Subcutaneous abdominal adipose tissue (tissue), 5 donors: Measurements from ENCODE around the gene FAM136A.

Experiments
- H3K27ac ChIP-seq: one replicate; pipeline ENCODE4 v1.7.0; 2013; ENCODE audit warnings: low read depth, mild to moderate bottlenecking, inconsistent platforms, low read length, moderate library complexity
- H3K27me3 ChIP-seq, 5 donors: one replicate each; pipeline ENCODE4 v1.7.0; 2013; ENCODE audit warnings: low read length in 5 of 5, inconsistent platforms in 1 of 5; ENCODE audit not compliant: control insufficient read depth in 5 of 5, insufficient read depth in 4 of 5
- H3K36me3 ChIP-seq, 5 donors: one replicate each; pipeline ENCODE4 v1.7.0; 2013; ENCODE audit warnings: low read length in 5 of 5; ENCODE audit not compliant: control insufficient read depth in 5 of 5, insufficient read depth in 5 of 5
- H3K4me1 ChIP-seq, 5 donors: one replicate each; pipeline ENCODE4 v1.7.0; 2013; ENCODE audit warnings: low read length in 5 of 5, mild to moderate bottlenecking in 3 of 5, moderate library complexity in 1 of 5; ENCODE audit not compliant: control insufficient read depth in 5 of 5, insufficient read depth in 5 of 5
- H3K4me3 ChIP-seq, 5 donors: one replicate each; pipeline ENCODE4 v1.7.0; 2013; ENCODE audit warnings: low read length in 5 of 5, low read depth in 1 of 5
- H3K9ac ChIP-seq, 5 donors: one replicate each; pipeline ENCODE4 v1.7.0; 2013; ENCODE audit warnings: low read length in 5 of 5, mild to moderate bottlenecking in 4 of 5, moderate library complexity in 3 of 5
- H3K9me3 ChIP-seq, 5 donors: one replicate each; pipeline ENCODE4 v1.7.0; 2013; ENCODE audit warnings: low read length in 5 of 5; ENCODE audit not compliant: control insufficient read depth in 5 of 5
- donor health status: healthy.
- donor health status: healthy.
- donor health status: healthy.
- donor health status: healthy.
- donor health status: healthy.

The FAM136A gene

GRCh38 chr2:70328921-70329561 lies 27.2 kb upstream of the FAM136A start:
- Histone ChIP-seq H3K4me1 (no peaks in the 10 kb centered on the region), H3K27me3 (peaks cover 0 to 3% (median 0%) of the 10 kb centered on the region in 5 donors), H3K36me3 (no peaks in the 10 kb centered on the region), H3K9me3 (no peaks in the 10 kb centered on the region), H3K4me3 (no peak overlapping the region), H3K27ac (no peak overlapping the region), H3K9ac (no peak overlapping the region)

- Histone ChIP-seq H3K4me1 (no peaks in the 10 kb centered on the region), H3K9ac (no peak overlapping the region)
These were observed 24.0 kb upstream of the FAM136A start for GRCh38 chr2:70325875-70326274.

GRCh38 chr2:70322518-70322917 lies 20.7 kb upstream of the FAM136A start:
- Histone ChIP-seq H3K36me3 (no peaks in the 10 kb centered on the region), H3K4me3 (no peak overlapping the region), H3K9me3 (no peaks in the 10 kb centered on the region), H3K9ac (no peak overlapping the region), H3K27ac (no peak overlapping the region), H3K27me3 (peaks cover 0 to 11% (median 2%) of the 10 kb centered on the region in 5 donors), H3K4me1 (no peaks in the 10 kb centered on the region)

More at GRCh38 chr2:70325875-70326274, 24.0 kb upstream of the FAM136A start:
- Histone ChIP-seq H3K27me3 (peaks cover 0 to 3% (median 0%) of the 10 kb centered on the region in 5 donors), H3K36me3 (no peaks in the 10 kb centered on the region), H3K9me3 (no peaks in the 10 kb centered on the region), H3K4me3 (no peak overlapping the region), H3K27ac (no peak overlapping the region)

- no peak overlapping the region for H3K27ac ChIP-seq
- H3K4me3 ChIP-seq = no peak overlapping the region
- no peaks in the 10 kb centered on the region for H3K4me1 ChIP-seq
- no peaks in the 10 kb centered on the region for H3K36me3 ChIP-seq
- H3K27me3 ChIP-seq = peaks cover 0 to 11% (median 2%) of the 10 kb centered on the region in 5 donors
- no peak overlapping the region for H3K9ac ChIP-seq
- no peaks in the 10 kb centered on the region for H3K9me3 ChIP-seq
These were observed 19.5 kb upstream of the FAM136A start for GRCh38 chr2:70321370-70321769.

GRCh38 chr2:70314640-70315039 lies 12.8 kb upstream of the FAM136A start:
- Histone ChIP-seq H3K36me3 (no peaks in the 10 kb centered on the region), H3K27ac (no peak overlapping the region), H3K9ac (no peak overlapping the region), H3K27me3 (peaks cover 0 to 13% (median 7%) of the 10 kb centered on the region in 5 donors), H3K4me3 (no peak overlapping the region), H3K9me3 (no peaks in the 10 kb centered on the region), H3K4me1 (no peaks in the 10 kb centered on the region)

GRCh38 chr2:70312560-70312959 lies 10.7 kb upstream of the FAM136A start:
- Histone ChIP-seq H3K27ac (no peak overlapping the region), H3K4me1 (no peaks in the 10 kb centered on the region), H3K4me3 (no peak overlapping the region), H3K9me3 (no peaks in the 10 kb centered on the region), H3K9ac (no peak overlapping the region), H3K27me3 (peaks cover 0 to 5% (median 2%) of the 10 kb centered on the region in 5 donors), H3K36me3 (no peaks in the 10 kb centered on the region)

GRCh38 chr2:70310899-70311298 lies 9.0 kb upstream of the FAM136A start:
- H3K9me3 ChIP-seq = no peaks in the 10 kb centered on the region
- no peaks in the 10 kb centered on the region for H3K4me1 ChIP-seq
- no peak overlapping the region for H3K27ac ChIP-seq

GRCh38 chr2:70305531-70305930 lies 3.7 kb upstream of the FAM136A start:
- no peak overlapping the region for H3K27ac ChIP-seq
- H3K4me3 ChIP-seq = no peak overlapping the region
- no peaks in the 10 kb centered on the region for H3K36me3 ChIP-seq
- H3K9me3 ChIP-seq = no peaks in the 10 kb centered on the region
- no peaks in the 10 kb centered on the region for H3K27me3 ChIP-seq
- H3K4me1 ChIP-seq = peaks cover 0 to 15% (median 12%) of the 10 kb centered on the region in 5 donors
- H3K9ac ChIP-seq = peak overlapping the region in 1 of 5 donors; percentile 10

More at GRCh38 chr2:70310899-70311298, 9.0 kb upstream of the FAM136A start:
- no peaks in the 10 kb centered on the region for H3K36me3 ChIP-seq
- peaks cover 0 to 5% (median 2%) of the 10 kb centered on the region in 5 donors for H3K27me3 ChIP-seq
- no peak overlapping the region for H3K4me3 ChIP-seq
- H3K9ac ChIP-seq = no peak overlapping the region

GRCh38 chr2:70304498-70304897 lies 2.6 kb upstream of the FAM136A start:
- Histone ChIP-seq H3K9ac (no peak overlapping the region), H3K4me3 (no peak overlapping the region), H3K4me1 (peaks cover 0 to 15% (median 12%) of the 10 kb centered on the region in 5 donors), H3K36me3 (peaks cover 0 to 2% (median 0%) of the 10 kb centered on the region in 5 donors), H3K27me3 (no peaks in the 10 kb centered on the region), H3K27ac (no peak overlapping the region), H3K9me3 (no peaks in the 10 kb centered on the region)

GRCh38 chr2:70303186-70303585 lies 1.3 kb upstream of the FAM136A start:
- H3K9ac ChIP-seq = no peak overlapping the region
- peaks cover 0 to 15% (median 12%) of the 10 kb centered on the region in 5 donors for H3K4me1 ChIP-seq
- no peak overlapping the region for H3K27ac ChIP-seq
- no peaks in the 10 kb centered on the region for H3K9me3 ChIP-seq
- H3K36me3 ChIP-seq = peaks cover 0 to 10% (median 6%) of the 10 kb centered on the region in 5 donors
- no peaks in the 10 kb centered on the region for H3K27me3 ChIP-seq
- no peak overlapping the region for H3K4me3 ChIP-seq
